ENCODE measurements around the gene AADACL2.

The AADACL2 gene

GRCh38 chr3:151775314-151776258, 41.9 kb downstream of the AADACL2 start:
- TF ChIP-seq CTCF (IDR thresholded peaks at IDR 0.05) = no peak

- no peak for TF ChIP-seq CTCF (IDR thresholded peaks at IDR 0.05)
Measured at GRCh38 chr3:151776259-151776740, 42.6 kb downstream of the AADACL2 start.

GRCh38 chr3:151777880-151778279, 44.2 kb downstream of the AADACL2 start:
- TF ChIP-seq CTCF (IDR thresholded peaks at IDR 0.05) = no peak

- TF ChIP-seq CTCF (IDR thresholded peaks at IDR 0.05) = no peak
Measured at GRCh38 chr3:151787626-151788025, 53.9 kb downstream of the AADACL2 start.

- TF ChIP-seq CTCF (IDR thresholded peaks at IDR 0.05) = no peak
Measured at GRCh38 chr3:151788401-151788800, 54.7 kb downstream of the AADACL2 start.

- no peak for TF ChIP-seq CTCF (IDR thresholded peaks at IDR 0.05)
Measured at GRCh38 chr3:151789853-151790463, 56.2 kb downstream of the AADACL2 start.

- TF ChIP-seq CTCF (IDR thresholded peaks at IDR 0.05) = no peak
Measured at GRCh38 chr3:151792411-151792810, 58.7 kb downstream of the AADACL2 start.

Measured in LNCAP (cell line).